Measurements from ENCODE around the gene ANKS1A.
A peak's percentile ranks its signal among the peaks of the same experiment; 100 is the strongest.

ANKS1A gene

DNA sequence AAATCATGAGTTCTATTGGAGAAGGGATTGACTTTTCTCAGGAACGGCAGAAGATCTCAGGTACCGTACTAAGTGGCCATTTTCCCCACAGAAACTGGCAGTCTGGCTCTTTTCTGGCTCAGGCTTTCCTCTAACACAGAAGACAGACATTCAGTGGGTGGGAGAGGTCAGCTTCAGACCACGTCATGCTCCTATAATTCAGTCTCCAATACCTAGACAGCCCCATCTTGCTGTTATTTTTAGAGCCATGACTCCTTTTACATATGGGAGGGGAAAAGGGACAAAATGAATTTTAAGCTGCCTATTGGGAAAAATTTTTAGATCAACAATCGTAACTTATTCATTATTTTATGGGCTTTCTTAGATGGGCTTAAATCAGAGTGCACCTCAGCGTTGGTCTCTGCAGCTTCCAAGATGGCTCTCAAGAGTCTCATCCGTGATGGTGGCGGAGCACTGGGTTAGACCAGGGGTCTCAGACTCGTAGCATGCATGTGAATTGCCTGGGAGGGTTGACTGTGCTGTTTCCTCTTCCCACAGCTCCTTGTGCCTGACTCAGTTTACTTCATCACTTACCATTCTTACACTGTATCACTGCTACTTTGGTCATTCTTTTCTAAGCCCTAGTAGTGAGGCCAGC is 165.2 kb downstream of the ANKS1A start:
- no peak for DNase-seq (ENCODE audit: low read depth, low spot score)

DNA sequence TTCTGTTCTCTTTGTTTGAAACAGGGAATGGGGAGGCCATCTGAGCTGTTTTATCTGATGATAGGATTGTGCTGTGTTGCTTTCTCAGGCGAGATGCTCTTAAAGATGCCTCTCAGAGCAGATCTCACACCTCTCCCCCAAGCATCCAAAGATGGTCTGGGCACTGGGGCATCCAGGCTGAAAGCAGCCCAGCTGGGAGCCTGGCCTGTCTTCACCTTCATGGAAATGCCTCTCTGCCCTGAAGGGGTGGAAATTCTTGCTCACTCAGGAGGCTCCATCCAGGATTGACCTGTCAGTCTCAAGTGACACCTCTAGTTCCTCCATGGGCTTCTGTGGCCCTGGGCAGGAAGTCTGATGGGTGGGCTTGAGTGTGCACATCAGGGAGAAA is 165.7 kb downstream of the ANKS1A start:
- no peak for DNase-seq (ENCODE audit: low read depth, low spot score)

DNA sequence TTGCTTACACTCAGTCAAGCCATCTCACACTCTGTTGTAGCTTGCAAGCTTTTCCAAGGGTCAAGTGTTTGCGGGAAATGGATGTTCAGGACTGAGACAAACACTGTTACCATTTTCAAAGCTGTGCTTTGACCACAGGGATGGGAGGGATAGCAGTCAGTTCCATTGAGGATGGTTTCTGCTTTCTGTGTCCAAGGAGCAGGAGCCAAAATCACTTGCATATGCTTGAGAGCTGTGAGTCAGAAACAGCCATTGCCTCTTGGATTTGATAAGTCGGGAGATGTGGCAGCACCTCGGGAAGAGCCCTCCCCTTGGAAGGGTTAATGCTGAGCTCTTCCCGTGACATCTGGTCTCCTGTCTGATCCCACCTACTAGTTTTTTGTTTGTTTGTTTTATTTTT is 166.8 kb downstream of the ANKS1A start:
- DNase-seq (ENCODE audit: low read depth, low spot score) = no peak

DNA sequence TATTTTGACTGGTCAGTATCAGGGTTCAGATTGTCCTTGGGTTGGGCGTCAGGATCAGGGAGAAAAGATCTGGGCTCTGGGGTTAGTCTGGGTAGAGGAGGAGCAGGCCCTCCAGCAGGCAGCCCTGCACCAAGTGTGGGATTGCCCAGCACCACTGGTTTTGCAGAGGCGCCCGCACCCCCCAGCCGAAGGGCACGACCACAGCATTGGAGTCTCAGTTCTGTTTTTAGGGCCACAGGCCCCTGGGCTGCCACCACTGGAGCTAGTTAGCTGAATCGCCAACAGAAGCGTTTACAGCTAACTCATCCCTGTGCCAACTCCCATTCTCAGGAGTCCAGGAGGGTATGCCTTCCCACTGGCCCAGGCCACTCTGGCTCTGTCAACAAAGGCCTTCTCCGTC is 167.9 kb downstream of the ANKS1A start:
- no peak for DNase-seq (ENCODE audit: low read depth, low spot score)

DNA sequence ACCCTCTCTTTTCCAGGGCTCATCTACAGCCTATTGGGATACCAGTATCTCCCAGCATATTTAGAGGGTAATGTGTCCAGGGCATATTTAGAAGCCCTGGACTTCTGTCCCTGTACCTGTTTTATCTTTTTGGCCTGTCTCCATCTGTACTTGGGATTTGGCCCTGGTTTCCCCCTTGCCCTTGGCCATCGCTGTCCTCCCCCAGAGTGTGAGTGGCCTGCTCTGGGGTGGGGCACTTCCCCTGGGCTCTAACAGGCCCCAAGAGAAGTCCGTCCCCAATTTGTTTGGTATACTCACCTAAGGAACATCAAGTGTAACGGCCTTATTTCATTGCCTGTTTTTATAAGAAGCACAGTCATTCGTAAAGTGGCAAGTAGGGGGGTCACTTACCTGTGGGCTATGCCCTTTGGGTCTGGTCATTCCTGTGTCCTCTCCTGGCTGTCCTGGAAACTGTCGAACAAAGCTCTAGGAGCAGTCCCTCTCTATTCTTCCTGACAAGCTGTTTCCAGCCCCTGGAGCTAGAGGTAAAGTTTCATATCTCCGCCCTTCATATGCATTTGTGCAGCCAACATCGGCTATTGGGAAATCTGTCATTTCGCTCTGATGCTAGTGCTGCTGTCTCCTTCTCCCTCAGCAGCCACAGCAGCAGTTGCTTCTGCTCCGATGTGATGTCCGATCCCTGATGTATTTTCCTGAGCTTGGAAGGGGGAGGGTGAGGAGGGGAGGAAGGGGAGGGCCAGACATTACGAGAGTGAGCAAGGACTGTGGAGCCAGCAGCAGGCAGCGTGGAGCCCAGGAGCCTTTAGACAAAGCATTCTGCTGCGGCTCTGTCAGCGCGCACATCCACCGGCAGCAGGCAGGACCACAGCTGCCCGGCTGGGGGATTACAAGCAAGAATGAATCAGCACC is 168.6 kb downstream of the ANKS1A start:
- DNase-seq (ENCODE audit: low read depth, low spot score) = peak; percentile 67

DNA sequence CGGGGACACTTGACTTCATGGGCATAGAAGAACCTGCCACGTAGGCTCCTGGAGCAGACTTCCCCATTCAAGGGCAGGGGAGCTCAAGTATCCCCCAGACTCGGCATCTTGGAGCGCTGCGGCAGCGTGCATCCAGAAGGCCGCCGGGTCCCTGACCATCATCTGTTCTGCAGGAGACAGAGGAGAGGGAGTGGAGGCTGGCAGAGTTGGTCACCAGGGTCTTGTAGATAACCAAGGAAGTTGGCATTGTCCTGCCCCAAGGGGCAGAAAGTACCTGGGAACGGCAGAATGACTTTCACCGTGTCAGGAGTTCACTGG is 169.3 kb downstream of the ANKS1A start:
- DNase-seq (ENCODE audit: low read depth, low spot score) = no peak

DNA sequence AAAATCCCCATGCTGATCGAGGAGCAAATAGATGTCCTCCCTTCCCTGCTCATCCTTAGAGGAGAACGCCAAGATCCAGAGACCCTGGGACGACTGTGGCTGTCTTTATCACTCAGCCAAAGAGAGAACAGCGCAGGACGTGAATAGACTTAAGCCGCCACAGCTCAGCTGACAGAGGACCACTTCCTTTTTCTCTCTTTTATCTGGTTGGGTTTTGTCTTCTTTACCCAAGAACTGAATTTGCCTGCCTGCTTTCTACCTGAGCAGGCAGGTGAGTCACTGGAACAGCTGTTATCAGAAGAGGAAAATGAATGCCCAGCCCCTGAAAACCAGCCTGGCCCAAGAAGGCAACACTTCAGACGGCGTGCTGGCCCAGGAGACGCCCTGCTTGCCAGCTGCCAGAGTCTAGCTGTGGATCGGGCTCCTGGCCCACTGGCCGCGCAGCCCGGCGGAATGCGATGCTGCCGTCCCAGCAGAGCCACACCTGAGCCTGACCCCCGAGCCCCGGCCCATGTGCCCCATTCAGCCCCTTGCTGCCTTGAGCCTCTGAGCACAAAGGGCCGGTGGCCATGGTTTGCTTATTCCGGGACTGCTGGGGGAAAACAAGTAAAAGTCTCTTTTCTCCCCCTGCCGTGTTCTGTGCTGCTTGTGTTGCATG is 169.9 kb downstream of the ANKS1A start:
- DNase-seq (ENCODE audit: low read depth, low spot score) = no peak

DNA sequence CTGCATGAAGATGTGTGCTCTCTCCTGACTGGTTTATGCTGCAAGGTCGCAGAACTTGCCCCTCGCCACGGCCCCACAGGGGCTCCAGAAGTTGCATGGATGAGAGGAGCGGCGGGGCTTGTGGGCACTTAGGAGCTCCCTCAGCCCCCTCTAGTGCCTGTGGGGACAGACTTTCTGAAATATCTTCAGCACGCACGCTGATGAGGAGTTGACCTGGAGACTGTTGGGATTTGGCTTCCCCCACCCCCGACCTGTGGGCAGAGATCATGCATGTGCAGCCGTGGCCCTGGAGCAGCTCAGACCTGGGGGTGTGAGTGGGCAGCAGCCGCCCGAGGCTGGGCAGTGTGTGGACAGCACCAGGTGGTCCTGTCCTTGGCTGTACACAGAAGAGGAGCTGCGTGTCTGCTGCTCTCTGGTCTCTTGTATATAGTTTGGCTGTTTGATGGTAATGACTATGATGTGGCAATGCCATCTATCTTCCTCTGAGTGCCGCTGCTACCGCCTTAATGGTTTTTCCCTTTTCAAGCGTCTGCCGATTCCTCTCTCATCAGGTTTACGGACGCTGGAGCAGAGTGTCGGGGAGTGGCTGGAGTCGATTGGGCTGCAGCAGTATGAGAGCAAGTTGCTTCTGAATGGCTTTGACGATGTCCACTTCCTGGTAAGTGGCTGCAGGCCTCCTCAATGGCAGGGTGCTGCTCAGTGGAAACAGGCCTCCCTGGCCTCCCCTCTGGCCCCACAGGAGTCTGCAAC is 170.7 kb downstream of the ANKS1A start:
- no peak for DNase-seq (ENCODE audit: low read depth, low spot score)

DNA sequence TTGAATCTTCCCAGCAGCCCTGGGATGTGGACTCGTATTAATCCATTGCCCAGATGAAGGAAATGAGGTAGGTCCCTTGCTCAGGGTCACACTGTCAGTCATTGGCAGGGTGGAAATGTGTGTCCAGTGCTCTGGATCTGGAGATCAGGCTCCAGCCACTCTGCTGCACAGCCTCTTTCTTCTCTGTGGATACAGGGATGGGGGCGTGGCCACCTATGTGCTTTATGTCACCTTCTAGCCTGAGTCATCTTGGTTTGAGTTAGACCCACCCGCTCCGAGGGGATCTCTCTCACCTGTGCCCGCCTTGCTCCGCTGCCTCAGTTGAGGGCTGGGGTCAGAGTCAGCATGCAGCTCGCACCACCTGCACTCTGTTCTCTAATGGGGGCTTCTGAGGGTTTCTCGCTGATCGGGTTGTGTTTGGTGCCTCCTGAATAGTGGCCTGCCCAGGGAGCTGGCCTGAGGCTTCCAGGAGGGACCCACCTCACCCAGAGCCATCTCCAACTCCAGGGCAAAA is 172.1 kb downstream of the ANKS1A start:
- no peak for DNase-seq (ENCODE audit: low read depth, low spot score)

DNA sequence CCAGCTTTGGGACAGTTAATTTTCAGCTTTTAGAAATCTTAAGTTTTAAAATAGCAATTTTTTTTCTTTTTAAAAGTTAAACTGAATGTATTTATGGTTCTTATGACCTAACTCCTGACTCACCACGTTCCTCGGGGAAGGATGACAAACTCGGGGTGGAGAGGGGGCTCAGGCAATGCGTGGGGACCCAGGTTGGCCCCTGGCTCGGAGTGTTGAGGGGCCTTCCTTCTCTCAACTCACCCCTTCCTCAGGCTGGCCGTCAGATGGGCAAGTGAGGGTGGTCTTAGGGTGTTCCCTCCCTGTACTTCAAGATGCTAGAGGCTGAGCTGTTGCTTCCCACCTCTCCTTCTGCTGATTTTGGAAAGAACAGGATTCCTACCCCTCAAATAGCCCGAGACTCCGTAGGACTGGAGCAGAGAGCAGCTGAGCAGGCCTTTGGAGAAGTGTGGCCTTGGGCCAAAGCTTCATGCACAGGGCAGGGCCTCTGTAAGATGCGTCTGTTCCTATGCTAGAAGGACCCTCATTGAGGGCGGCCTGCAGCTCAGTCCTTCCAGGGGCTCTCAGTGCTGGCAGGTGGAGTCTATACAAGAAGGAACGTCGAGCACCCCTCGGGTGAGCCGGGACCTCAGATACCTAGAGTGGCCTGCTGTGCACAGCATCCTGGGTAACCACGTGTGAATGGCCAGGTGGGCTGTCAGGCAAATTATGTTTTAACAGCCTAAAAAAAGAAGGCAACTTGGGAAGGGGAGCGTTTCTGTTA is 172.8 kb downstream of the ANKS1A start:
- DNase-seq (ENCODE audit: low read depth, low spot score) = no peak

DNA sequence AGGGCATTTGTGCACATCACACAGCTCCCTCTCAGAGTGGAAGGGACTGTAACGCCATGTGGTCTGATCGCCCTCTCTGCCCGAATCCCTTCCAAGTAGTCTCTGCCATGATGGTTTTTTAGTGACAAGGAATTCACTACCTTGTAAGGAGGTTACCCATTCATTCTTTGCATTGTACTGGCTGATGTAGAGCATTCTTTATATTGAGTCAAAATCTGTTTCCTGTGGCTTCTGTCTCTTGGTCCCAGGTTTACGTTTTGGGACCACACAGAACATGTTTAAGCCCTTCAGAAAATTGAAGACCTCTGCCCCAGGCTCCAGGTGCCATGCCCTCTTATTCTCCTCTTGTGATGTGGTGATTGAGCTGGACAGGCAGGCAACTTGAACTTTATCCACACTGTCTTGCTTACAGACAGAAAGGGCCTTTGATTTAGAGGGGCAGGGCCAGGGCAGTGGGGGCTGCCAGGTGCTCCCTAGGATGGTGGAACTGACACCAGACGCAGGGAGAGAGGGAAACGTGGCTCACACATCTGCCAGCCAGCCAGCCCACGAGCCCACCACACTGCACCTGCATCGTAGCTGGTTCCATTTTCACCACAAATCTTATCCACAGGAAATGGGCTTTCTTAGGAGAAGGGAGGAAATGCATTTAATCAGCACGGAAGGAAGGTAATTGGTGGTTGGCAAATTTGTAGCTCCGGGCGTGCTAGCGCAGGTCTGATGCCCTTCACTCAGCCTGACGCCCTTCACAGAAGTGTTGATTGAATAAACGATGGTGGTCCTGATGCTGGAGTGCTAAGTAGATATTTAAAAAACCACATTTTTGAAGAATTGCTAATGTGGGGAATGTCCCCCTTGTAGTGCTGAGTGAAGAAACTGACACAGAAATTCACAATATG is 173.9 kb downstream of the ANKS1A start:
- no peak for DNase-seq (ENCODE audit: low read depth, low spot score)

DNA sequence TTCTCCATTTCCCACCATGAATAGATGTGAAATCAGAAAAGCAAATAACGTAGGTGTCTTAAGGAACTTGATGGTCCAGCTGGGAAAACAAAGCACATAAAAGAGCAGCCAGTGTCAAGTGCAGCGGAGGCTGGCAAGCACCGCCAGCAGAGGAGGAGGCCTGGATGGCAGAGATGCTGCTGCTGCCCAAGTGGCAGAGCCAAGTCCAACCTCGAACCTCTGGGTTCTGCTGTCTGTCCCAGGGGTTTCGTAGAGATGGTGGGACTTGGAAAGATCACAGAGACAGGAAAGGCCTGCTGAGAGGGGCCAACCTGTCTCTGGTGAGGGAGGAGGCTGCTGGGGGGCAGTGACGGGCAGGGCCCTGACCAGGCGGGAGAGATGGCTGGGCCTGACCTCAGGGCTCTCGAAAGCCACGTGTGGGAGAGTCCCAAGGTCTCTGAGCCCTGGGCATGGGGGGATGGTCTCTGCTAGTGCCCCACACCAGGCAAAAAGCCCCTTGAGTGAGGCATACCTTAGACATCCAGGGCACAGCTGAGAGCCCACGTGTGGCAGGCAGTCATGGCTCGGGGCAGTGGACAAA is 174.7 kb downstream of the ANKS1A start:
- no peak for DNase-seq (ENCODE audit: low read depth, low spot score)

DNA sequence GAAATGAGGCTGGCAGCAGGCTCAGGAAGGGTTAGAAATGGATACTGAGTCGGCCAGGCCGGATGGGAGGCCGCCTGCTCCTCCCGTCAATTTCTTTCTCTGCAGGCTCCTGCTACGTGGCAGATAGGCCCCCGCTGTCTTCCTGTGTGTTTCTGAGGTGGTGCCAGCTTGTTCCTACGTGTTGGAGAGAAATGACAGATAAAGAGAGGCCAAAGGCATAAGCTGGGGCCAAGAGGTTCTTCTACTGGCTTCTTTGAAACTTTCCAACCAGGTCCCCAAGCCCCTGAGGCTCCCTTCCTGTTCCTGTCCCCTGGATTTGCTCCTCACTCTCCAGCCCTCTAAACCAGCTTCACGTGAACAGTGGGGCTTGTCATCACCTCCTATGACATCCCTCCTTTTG is 175.2 kb downstream of the ANKS1A start:
- DNase-seq (ENCODE audit: low read depth, low spot score) = no peak

DNA sequence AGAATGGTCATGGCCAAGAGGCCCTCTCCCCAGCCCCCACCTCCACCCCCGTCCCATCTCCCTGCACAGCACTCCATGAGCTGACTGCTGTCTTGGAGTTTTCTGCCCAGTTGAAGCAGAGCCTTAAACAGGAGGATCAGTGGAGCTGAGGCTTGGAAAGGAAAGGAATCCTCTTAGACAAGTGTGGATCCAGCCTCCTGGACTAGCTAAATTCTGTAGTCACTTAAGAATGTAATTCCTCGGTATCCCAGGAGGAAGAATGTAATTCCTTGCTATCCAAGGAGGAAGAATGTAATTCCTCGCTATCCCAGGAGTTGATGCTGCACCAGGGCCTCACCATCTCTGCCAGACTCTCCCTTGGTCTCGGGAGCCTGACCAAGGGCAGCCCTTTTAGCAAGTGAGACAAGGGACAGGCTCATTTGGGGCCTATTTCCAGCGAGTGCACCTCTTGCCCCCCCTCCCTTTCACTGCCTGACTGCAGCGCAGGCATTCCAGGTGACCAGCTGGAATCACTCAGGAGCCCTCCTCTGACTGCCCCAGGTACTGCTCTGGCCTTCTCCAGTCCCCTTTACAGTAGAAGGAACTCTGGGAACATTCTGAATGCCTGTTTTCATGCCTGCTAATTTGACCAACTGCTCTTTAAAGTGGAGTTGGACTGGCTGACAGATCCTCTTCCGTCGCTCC is 175.8 kb downstream of the ANKS1A start:
- DNase-seq (ENCODE audit: low read depth, low spot score) = no peak

DNA sequence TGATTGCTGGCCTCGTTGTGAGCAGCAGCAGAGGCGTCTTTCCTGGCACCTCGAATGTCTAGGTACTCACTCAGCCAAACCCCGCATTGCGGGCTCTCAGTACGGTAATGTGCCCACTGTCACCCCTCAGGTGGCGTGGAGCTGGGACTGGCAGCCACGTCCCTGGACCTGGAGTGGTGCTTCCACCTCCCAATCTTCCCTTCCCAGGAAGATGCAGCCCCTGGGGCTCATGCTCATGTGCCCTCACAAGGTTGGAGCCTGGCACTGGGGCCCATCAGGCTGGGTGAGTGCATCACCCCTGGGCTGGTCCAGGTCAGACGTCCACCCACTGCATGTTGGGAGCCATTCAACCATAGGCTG is 176.4 kb downstream of the ANKS1A start:
- DNase-seq (ENCODE audit: low read depth, low spot score) = no peak

DNA sequence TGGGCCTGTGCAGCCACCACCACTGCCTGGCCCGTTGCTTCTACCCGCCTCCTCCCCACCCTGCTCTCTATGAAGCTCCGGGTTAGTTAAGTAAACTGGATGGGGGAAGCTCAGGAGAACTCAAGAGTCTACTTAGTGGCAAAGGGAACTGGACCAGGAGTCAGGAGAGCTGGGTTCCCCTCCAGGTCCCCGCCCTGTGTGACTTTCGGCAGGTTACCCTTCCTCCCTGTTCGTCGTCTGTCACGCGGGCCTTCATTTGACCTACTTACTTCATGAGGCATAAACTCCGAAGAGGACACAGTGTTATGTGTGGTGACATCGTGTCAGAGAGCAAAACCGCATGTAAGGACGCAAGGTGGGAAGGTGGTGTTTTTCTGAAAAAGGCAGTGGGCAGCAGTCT is 176.8 kb downstream of the ANKS1A start:
- DNase-seq (ENCODE audit: low read depth, low spot score) = no peak

DNA sequence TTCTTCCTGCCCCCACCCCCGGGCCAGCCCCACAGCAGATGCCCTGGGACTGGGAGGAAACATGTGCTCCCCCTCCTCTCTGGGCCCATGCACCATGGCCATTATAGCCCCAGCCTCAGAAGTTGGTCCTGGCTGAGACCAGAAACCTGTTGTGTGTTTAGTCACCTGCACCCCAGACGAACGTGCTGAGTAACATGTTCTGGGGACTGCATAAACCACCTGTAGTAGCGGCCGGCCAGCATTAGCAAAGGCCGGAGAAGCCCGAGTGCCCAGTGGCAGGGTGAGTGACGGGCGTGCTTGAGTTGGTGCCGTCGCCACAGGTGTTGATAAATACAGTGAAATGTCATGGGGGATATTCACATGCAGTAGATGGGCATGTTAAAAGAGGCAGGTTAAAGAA is 178.2 kb downstream of the ANKS1A start:
- no peak for DNase-seq (ENCODE audit: low read depth, low spot score)

DNA sequence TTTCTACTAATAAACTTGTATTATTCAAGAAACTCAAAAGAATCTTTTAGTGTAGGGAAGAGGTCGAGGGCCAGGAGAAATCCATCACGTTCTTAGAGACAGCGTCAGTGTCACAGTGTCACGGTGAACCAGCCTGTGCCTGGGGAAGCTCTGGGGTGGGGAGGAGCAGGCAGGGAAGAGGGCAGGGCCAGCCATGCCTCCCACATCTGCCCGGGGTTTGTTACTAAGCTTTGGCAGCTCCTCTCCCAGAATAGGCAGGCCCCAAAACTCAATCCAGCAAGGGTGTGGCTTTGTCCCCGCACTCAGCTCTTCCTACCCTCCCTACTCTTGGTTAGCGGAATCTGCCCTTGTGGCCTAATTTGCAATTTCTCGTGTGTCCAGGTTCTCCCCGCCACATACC is 179.2 kb downstream of the ANKS1A start:
- DNase-seq (ENCODE audit: low read depth, low spot score) = no peak

DNA sequence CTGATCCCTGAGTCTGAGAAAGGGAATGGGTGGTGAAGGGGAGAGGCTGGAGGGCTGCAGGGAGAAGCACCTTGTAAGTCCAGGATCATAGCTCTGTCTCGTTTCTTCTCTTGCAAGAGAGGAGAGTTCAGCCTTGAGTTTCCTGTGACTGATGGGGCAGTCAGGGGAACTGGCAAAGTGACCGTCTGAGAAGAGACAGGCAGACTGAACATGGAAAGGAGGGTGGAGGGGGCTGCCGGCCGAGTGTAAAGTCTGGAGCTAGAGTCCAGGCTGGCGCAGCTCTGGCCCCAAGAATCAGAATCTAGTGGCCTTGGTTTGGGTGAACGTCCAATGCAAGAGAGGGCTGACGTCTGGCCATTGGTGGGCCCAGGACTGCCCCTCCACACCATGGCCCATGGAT is 179.6 kb downstream of the ANKS1A start:
- no peak for DNase-seq (ENCODE audit: low read depth, low spot score)
